WTC11 (cell line): Measurements from ENCODE around the gene TMEM245. TPM values are rescaled to one million over a fixed set of nuclear protein-coding genes. Genes with fewer than 3 reads are reported as not detected.

Experiments
- ATAC-seq: fragments of 200-7000 bp; cut with Tn5 transposase; 2 replicates; pipeline ENCODE4 v1.10.0; 2021; ENCODE audit warnings: mild to moderate bottlenecking, moderate library complexity
- CTCF ChIA-PET: fragments of 300-600 bp; sonication (Branson Sonifier 250); formaldehyde crosslinking; loops from one replicate; lab custom pipeline; 2021; ENCODE audit warnings: antibody characterized with exemption; lab: Charles Lee
- POLR2A ChIA-PET: fragments of 350-600 bp; sonication (Branson Sonifier 250); formaldehyde crosslinking; loops from one replicate; lab custom pipeline; 2021; ENCODE audit warnings: antibody characterized with exemption; lab: Charles Lee
- DNase-seq: peaks from one replicate; pipeline ENCODE4 v3.0.0; 2021; ENCODE audit warnings: low spot score
- H3K27ac Mint-ChIP-seq: 2 replicates; pipeline ENCODE4 v1.8.0; 2021; ENCODE audit warnings: mixed read lengths
- H3K27me3 Mint-ChIP-seq: 2 replicates; pipeline ENCODE4 v1.8.0; 2021; ENCODE audit warnings: low read depth, mild to moderate bottlenecking, moderate library complexity, mixed read lengths
- H3K36me3 Mint-ChIP-seq: 2 replicates; pipeline ENCODE4 v1.8.0; 2021; ENCODE audit warnings: mixed read lengths
- H3K4me1 Mint-ChIP-seq: 2 replicates; pipeline ENCODE4 v1.8.0; 2022; ENCODE audit warnings: mixed read lengths
- H3K4me3 Mint-ChIP-seq: 2 replicates; pipeline ENCODE4 v1.8.0; 2021; ENCODE audit warnings: mild to moderate bottlenecking, moderate library complexity, mixed read lengths
- H3K9me3 Mint-ChIP-seq: 2 replicates; pipeline ENCODE4 v1.8.0; 2021; ENCODE audit warnings: mixed read lengths
- ATF1 ChIP-seq: sonication (generic); formaldehyde crosslinking; IDR thresholded peaks from 2 replicates; pipeline ENCODE4 v1.8.1; 2023; ENCODE audit warnings: mild to moderate bottlenecking, moderate library complexity, missing genetic modification reagents
- ATF6 ChIP-seq: sonication (generic); formaldehyde crosslinking; IDR thresholded peaks from 2 replicates; pipeline ENCODE4 v1.8.1; 2023; ENCODE audit warnings: mild to moderate bottlenecking, missing genetic modification reagents
- E2F5 ChIP-seq: sonication (generic); formaldehyde crosslinking; IDR thresholded peaks from 2 replicates; pipeline ENCODE4 v1.8.1; 2022; ENCODE audit warnings: mild to moderate bottlenecking, moderate library complexity, missing genetic modification reagents
- FOXP1 ChIP-seq: sonication (generic); formaldehyde crosslinking; IDR thresholded peaks from 2 replicates; pipeline ENCODE4 v1.8.0; 2022; ENCODE audit warnings: missing genetic modification reagents, mild to moderate bottlenecking, moderate library complexity, borderline replicate concordance
- HMGXB4 ChIP-seq: sonication (generic); formaldehyde crosslinking; IDR thresholded peaks from 2 replicates; pipeline ENCODE4 v1.8.1; 2023; ENCODE audit warnings: mild to moderate bottlenecking, moderate library complexity, missing genetic modification reagents
- KAT7 ChIP-seq: sonication (generic); formaldehyde crosslinking; IDR thresholded peaks from 2 replicates; pipeline ENCODE4 v1.8.1; 2023; ENCODE audit warnings: missing genetic modification reagents, mild to moderate bottlenecking, borderline replicate concordance
- NFYB ChIP-seq: sonication (generic); formaldehyde crosslinking; conservative IDR thresholded peaks from 2 replicates; pipeline ENCODE4 v1.8.0; 2022; ENCODE audit warnings: low read depth, missing genetic modification reagents
- PRDM15 ChIP-seq: sonication (generic); formaldehyde crosslinking; IDR thresholded peaks from 2 replicates; pipeline ENCODE4 v1.8.0; 2022; ENCODE audit warnings: missing genetic modification reagents
- RELA ChIP-seq: sonication (generic); formaldehyde crosslinking; IDR thresholded peaks from 2 replicates; pipeline ENCODE4 v1.8.1; 2022; ENCODE audit warnings: missing genetic modification reagents, mild to moderate bottlenecking, borderline replicate concordance
- TP53 ChIP-seq: sonication (generic); formaldehyde crosslinking; IDR thresholded peaks from 2 replicates; pipeline ENCODE4 v1.8.1; 2023; ENCODE audit warnings: mild to moderate bottlenecking, missing genetic modification reagents
- ZBTB43 ChIP-seq: sonication (generic); formaldehyde crosslinking; IDR thresholded peaks from 2 replicates; pipeline ENCODE4 v1.8.1; 2023; ENCODE audit warnings: mild to moderate bottlenecking, missing genetic modification reagents
- ZNF219 ChIP-seq: sonication (generic); formaldehyde crosslinking; IDR thresholded peaks from 2 replicates; pipeline ENCODE4 v1.8.0; 2023; ENCODE audit warnings: missing genetic modification reagents, mild to moderate bottlenecking, borderline replicate concordance
- ZNF396 ChIP-seq: fragments of 250-450 bp; sonication (Bioruptor Pico); IDR thresholded peaks from 2 replicates; pipeline ENCODE4 v1.8.0; 2021; ENCODE audit warnings: mild to moderate bottlenecking, moderate library complexity, borderline replicate concordance
- ZNF416 ChIP-seq: fragments of 250-450 bp; sonication (Bioruptor Pico); IDR thresholded peaks from 2 replicates; pipeline ENCODE4 v1.9.0; 2021; ENCODE audit warnings: mild to moderate bottlenecking, inconsistent platforms
- total RNA-seq: library from RNA; stranded (reverse); gene quantifications from 3 replicates; pipeline ENCODE4 v1.2.3, GENCODE V29; 2021

The TMEM245 gene
- total RNA-seq, 1 experiment from 2014 or later = 40.8 TPM

GRCh38 chr9:109072133-109072692 lies 47.5 kb downstream of the TMEM245 start (continued):
- TF ChIP-seq PRDM15 (no peak), HMGXB4 (CRISPR knock-in tag) (no peak), RELA (CRISPR knock-in tag) (no peak), FOXP1 (CRISPR knock-in tag) (no peak), ZNF219 (CRISPR knock-in tag) (no peak), ZNF416 (CRISPR knock-in tag) (no peak), ZBTB43 (no peak), NFYB (CRISPR knock-in tag) (no peak), ATF1 (CRISPR knock-in tag) (no peak)

GRCh38 chr9:109068764-109069163 lies 51.0 kb downstream of the TMEM245 start:
- ChIA-PET POLR2A (no interaction called here), CTCF (no interaction called here)
- Mint-ChIP-seq H3K27me3 (no peaks in the 10 kb centered on the region), H3K36me3 (peaks cover 36% of the 10 kb centered on the region), H3K9me3 (no peaks in the 10 kb centered on the region), H3K4me1 (no peaks in the 10 kb centered on the region), H3K27ac (no peak overlapping the region), H3K4me3 (no peak overlapping the region)
- TF ChIP-seq ZNF396 (CRISPR knock-in tag) (no peak), ATF6 (CRISPR knock-in tag) (no peak), TP53 (no peak), KAT7 (no peak), E2F5 (no peak)
- ATAC-seq (no peak), DNase-seq (no peak)
